ENCODE data around the gene COL6A5.

GRCh38 chr3:130459944-130460343 is 114.5 kb downstream of the COL6A5 start:
- TF ChIP-seq, protein P1, sequence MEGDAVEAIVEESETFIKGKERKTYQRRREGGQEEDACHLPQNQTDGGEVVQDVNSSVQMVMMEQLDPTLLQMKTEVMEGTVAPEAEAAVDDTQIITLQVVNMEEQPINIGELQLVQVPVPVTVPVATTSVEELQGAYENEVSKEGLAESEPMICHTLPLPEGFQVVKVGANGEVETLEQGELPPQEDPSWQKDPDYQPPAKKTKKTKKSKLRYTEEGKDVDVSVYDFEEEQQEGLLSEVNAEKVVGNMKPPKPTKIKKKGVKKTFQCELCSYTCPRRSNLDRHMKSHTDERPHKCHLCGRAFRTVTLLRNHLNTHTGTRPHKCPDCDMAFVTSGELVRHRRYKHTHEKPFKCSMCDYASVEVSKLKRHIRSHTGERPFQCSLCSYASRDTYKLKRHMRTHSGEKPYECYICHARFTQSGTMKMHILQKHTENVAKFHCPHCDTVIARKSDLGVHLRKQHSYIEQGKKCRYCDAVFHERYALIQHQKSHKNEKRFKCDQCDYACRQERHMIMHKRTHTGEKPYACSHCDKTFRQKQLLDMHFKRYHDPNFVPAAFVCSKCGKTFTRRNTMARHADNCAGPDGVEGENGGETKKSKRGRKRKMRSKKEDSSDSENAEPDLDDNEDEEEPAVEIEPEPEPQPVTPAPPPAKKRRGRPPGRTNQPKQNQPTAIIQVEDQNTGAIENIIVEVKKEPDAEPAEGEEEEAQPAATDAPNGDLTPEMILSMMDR (IDR thresholded peaks at IDR 0.05): no peak
- no peak for TF ChIP-seq POLR2A (IDR thresholded peaks at IDR 0.05)
